HepG2 (cell line): ENCODE measurements around the gene SLC1A5. TPM values are rescaled to one million over a fixed set of nuclear protein-coding genes. Genes with fewer than 3 reads are reported as not detected.

Source experiments
- ATAC-seq: fragments of 200-7000 bp; cut with Tn5 transposase; 3 replicates; pipeline ENCODE4 v1.9.1; 2020; ENCODE audit warnings: mild to moderate bottlenecking, moderate library complexity
- Bru-seq: library from RNA; stranded (reverse); fragments of 400-500 nt; gene quantifications from one replicate; lab custom pipeline; 2021; lab: Mats Ljungman, UMichigan
- BruChase-seq, 2 experiments: library from RNA; stranded (reverse); fragments of 400-500 nt; gene quantifications; one replicate each; lab custom pipeline; 2021; lab: Mats Ljungman, UMichigan
- BruUV-seq: library from RNA; stranded (reverse); fragments of 400-500 nt; replicated peaks from 2 replicates; lab custom pipeline; 2021; lab: Mats Ljungman, UMichigan
- CTCF ChIA-PET: fragments of 300-600 bp; formaldehyde crosslinking; extraction: SDS; loops from one replicate; lab custom pipeline; 2021; ENCODE audit warnings: low total read pairs, inconsistent platforms, low intra/inter-chr PET ratio; lab: Yijun Ruan, JAX
- POLR2A ChIA-PET: fragments of 350-600 bp; sonication (Branson Sonifier 250); formaldehyde crosslinking; loops from one replicate; lab custom pipeline; 2020; ENCODE audit warnings: antibody characterized with exemption, inconsistent platforms; lab: Yijun Ruan, JAX
- DNase-seq: peaks from one replicate; pipeline ENCODE4 v3.0.0-alpha.2; 2015; ENCODE audit warnings: low spot score
- FAIRE-seq: peaks from 3 replicates; lab custom pipeline; 2011; peaks lifted over from hg19 to GRCh38; lab: Jason Lieb, UNC
- H2AFZ ChIP-seq: one replicate; pipeline ENCODE4 v1.6.1; 2011; ENCODE audit warnings: low read length, inconsistent platforms
- H3K27ac ChIP-seq: fragments of 300-600 bp; 3 replicates; pipeline ENCODE4 v1.8.0; 2011; ENCODE audit warnings: mixed run types, mild to moderate bottlenecking, mixed read lengths, low read length, inconsistent platforms; ENCODE audit not compliant: insufficient read depth; ENCODE audit errors: extremely low read length
- H3K27me3 ChIP-seq, 2 experiments: fragments of 200-600 bp in 1 of 2; 2 replicates in 1 of 2; 3 replicates in 1 of 2; pipeline versions ENCODE4 v1.6.0 to v1.8.0; 2011; ENCODE audit warnings: low read length in 2 of 2, mild to moderate bottlenecking in 2 of 2, moderate library complexity in 2 of 2, inconsistent platforms in 1 of 2; ENCODE audit not compliant: insufficient read depth in 2 of 2, control insufficient read depth in 1 of 2
- H3K36me3 ChIP-seq, 2 experiments: fragments of 200-600 bp in 1 of 2; replicated peaks in 1 of 2; 2 replicates in 1 of 2; 3 replicates in 1 of 2; pipeline versions ENCODE4 v1.5.1 to v1.8.0; 2011; ENCODE audit warnings: low read length in 2 of 2, inconsistent platforms in 1 of 2; ENCODE audit not compliant: insufficient read depth in 2 of 2, control insufficient read depth in 1 of 2
- H3K4me1 ChIP-seq: 2 replicates; pipeline ENCODE4 v1.5.1; 2012; ENCODE audit warnings: low read length, inconsistent platforms; ENCODE audit not compliant: insufficient read depth
- H3K4me2 ChIP-seq: 2 replicates; pipeline ENCODE4 v1.6.0; 2011; ENCODE audit warnings: low read depth, low read length, inconsistent platforms
- H3K4me3 ChIP-seq, 3 experiments: fragments of 200-600 bp in 1 of 3; sonication (generic), shearing (Covaris generic) in 1 of 3; replicated peaks in 1 of 3; 2 replicates each; pipeline ENCODE4 v1.5.1; 2011 to 2016; ENCODE audit warnings: low read length in 3 of 3, inconsistent platforms in 2 of 3, low read depth in 2 of 3, mild to moderate bottlenecking in 2 of 3, control low read depth in 1 of 3, mixed read lengths in 1 of 3; ENCODE audit not compliant: insufficient read depth in 1 of 3
- H3K79me2 ChIP-seq: one replicate; pipeline ENCODE4 v1.6.1; 2011; ENCODE audit warnings: low read length, inconsistent platforms; ENCODE audit not compliant: insufficient read depth
- H3K9ac ChIP-seq: 2 replicates; pipeline ENCODE4 v1.6.0; 2011; ENCODE audit warnings: mild to moderate bottlenecking, low read depth, low read length, inconsistent platforms; ENCODE audit not compliant: insufficient read depth
- H3K9me3 ChIP-seq: 2 replicates; pipeline ENCODE4 v1.5.1; 2012; ENCODE audit warnings: mild to moderate bottlenecking, low read length
- H4K20me1 ChIP-seq: 2 replicates; pipeline ENCODE4 v1.6.0; 2011; ENCODE audit warnings: inconsistent platforms, mild to moderate bottlenecking, low read length, moderate library complexity; ENCODE audit not compliant: insufficient read depth
- BCL6 ChIP-seq: IDR thresholded peaks from 2 replicates; pipeline ENCODE4 v1.6.1; 2016; ENCODE audit warnings: missing genetic modification reagents, missing compliant biosample characterization
- HOXD1 ChIP-seq: sonication (generic); formaldehyde crosslinking; IDR thresholded peaks from 2 replicates; pipeline ENCODE4 v1.5.0; 2020; ENCODE audit warnings: missing genetic modification reagents
- IRF2 ChIP-seq: IDR thresholded peaks from 2 replicates; pipeline ENCODE4 v1.6.1; 2018; ENCODE audit warnings: missing genetic modification reagents, missing compliant biosample characterization
- MATR3 ChIP-seq: sonication (generic); formaldehyde crosslinking; IDR thresholded peaks from 2 replicates; pipeline ENCODE4 v1.4.0; 2020; ENCODE audit warnings: missing genetic modification reagents
- SMAD3 ChIP-seq: sonication (generic); formaldehyde crosslinking; IDR thresholded peaks from 2 replicates; pipeline ENCODE4 v1.4.0; 2020; ENCODE audit warnings: missing genetic modification reagents
- SP140L ChIP-seq: sonication (generic); formaldehyde crosslinking; IDR thresholded peaks from 2 replicates; pipeline ENCODE4 v1.4.0; 2020; ENCODE audit warnings: missing genetic modification reagents, borderline replicate concordance
- ZNF543 ChIP-seq: sonication (generic); formaldehyde crosslinking; IDR thresholded peaks from 2 replicates; pipeline ENCODE4 v1.4.0; 2020; ENCODE audit warnings: mild to moderate bottlenecking, missing genetic modification reagents
- ZNF615 ChIP-seq: sonication (generic); formaldehyde crosslinking; IDR thresholded peaks from 2 replicates; pipeline ENCODE4 v1.5.0; 2020; ENCODE audit warnings: mild to moderate bottlenecking, missing genetic modification reagents, borderline replicate concordance
- WGBS: methylation state at CpG from one replicate; pipeline ENCODE4 v1.1.6; 2017; ENCODE audit warnings: low lambda C conversion rate; 5-methylcytosine and 5-hydroxymethylcytosine counted together
- in situ Hi-C: cut with HindIII; loops from 2 replicates; pipeline ENCODE4 v1.10.0; 2017; ENCODE audit warnings: low pct_unique_long_range_greater_than_20kb; ENCODE audit not compliant: extremely low pct_ligation_motif_present
- intact Hi-C: fragments of 100-400 bp; cut with micrococcal nuclease; formaldehyde crosslinking; loops from one replicate; pipeline ENCODE4 v1.10.0; 2022; ENCODE audit not compliant: unreplicated experiment
- long read RNA-seq, 2 experiments: library from RNA in 1 of 2; library from polyadenylated mRNA in 1 of 2; stranded (forward) in 1 of 2; unstranded in 1 of 2; transcript quantifications; one replicate each; pipeline ENCODE4 v2.0.0, GENCODE V29; 2019 to 2022
- polyA minus RNA-seq, 3 experiments: library from RNA; depleted of rRNA, polyadenylated mRNA; stranded (reverse); fragments of >200 nt; gene quantifications; 2 replicates each; pipeline ENCODE4 v1.2.3, GENCODE V29; 2011; ENCODE audit warnings: low replicate concordance in 1 of 3
- polyA plus RNA-seq, 8 experiments: library from polyadenylated mRNA; depleted of rRNA in 3 of 8; stranded (reverse) in 7 of 8; unstranded in 1 of 8; fragments of >200 nt; fragmentation: Illumina TruSeq in 4 of 8; extraction: Trizol in 4 of 8; gene quantifications; 2 replicates each; pipeline versions ENCODE4 v1.2.1 to v1.2.3, GENCODE V29; 2011 to 2016; ENCODE audit warnings: low read depth in 4 of 8, missing spikeins in 1 of 8, mixed read lengths in 1 of 8; ENCODE audit not compliant: insufficient read depth in 1 of 8
- total RNA-seq, 5 experiments: library from RNA; depleted of rRNA; stranded (reverse); fragments of >200 nt; fragmentation: Illumina TruSeq; extraction: Trizol; gene quantifications; 2 replicates each; pipeline ENCODE4 v1.2.3, GENCODE V29; 2016; ENCODE audit warnings: low read depth in 1 of 5
- TF ChIP-seq, protein P1 (sequence below): sonication (generic); formaldehyde crosslinking; IDR thresholded peaks from 2 replicates; pipeline ENCODE4 v1.4.0; 2020; ENCODE audit warnings: missing genetic modification reagents, borderline replicate concordance
- TF ChIP-seq, protein P2 (sequence below): sonication (generic); formaldehyde crosslinking; IDR thresholded peaks from 2 replicates; pipeline ENCODE4 v1.4.0; 2020; ENCODE audit warnings: mild to moderate bottlenecking, missing genetic modification reagents, borderline replicate concordance

The SLC1A5 gene
- total RNA-seq (2016; rRNA removed; fragmentation: Illumina TruSeq; extraction: Trizol) (62.9 and 120 TPM in 2 replicates), polyA plus RNA-seq (2011; rRNA removed) (159 and 209 TPM in 2 replicates), polyA minus RNA-seq (2011; rRNA and poly(A)+ RNA removed; ENCODE audit: low replicate concordance) (282 and 502 TPM in 2 replicates), Bru-seq, nascent RNA (percentile 91 among the genes with signal in this experiment), BruChase-seq, experiment 1, labeled RNA remaining after a 6-hour chase (percentile 99 among the genes with signal in this experiment), BruChase-seq, experiment 2, labeled RNA remaining after a 2-hour chase (percentile 97 among the genes with signal in this experiment)
- total RNA-seq (2016; cell fraction: cytosol; rRNA removed; fragmentation: Illumina TruSeq; extraction: Trizol; ENCODE audit: low read depth), result 32.1 and 33.8 TPM in 2 replicates
- 60.0 and 120 TPM in 2 replicates for total RNA-seq (2016; cell fraction: insoluble cytoplasmic fraction; rRNA removed; fragmentation: Illumina TruSeq; extraction: Trizol)
- total RNA-seq (2016; cell fraction: membrane; rRNA removed; fragmentation: Illumina TruSeq; extraction: Trizol), result 66.6 and 68.6 TPM in 2 replicates
- total RNA-seq (2016; cell fraction: nucleus; rRNA removed; fragmentation: Illumina TruSeq; extraction: Trizol), result 104 and 128 TPM in 2 replicates
- 144 and 165 TPM in 2 replicates for polyA plus RNA-seq (2011; cell fraction: cytosol; rRNA removed)
- polyA plus RNA-seq (2011; cell fraction: nucleus; rRNA removed), result 113 and 131 TPM in 2 replicates
- polyA plus RNA-seq (2012), result 119 and 235 TPM in 2 replicates
- polyA plus RNA-seq (2016; cell fraction: cytosol; fragmentation: Illumina TruSeq; extraction: Trizol; ENCODE audit: low read depth), result 34.6 and 34.8 TPM in 2 replicates
- 74.0 and 78.9 TPM in 2 replicates for polyA plus RNA-seq (2016; cell fraction: insoluble cytoplasmic fraction; fragmentation: Illumina TruSeq; extraction: Trizol; ENCODE audit: low read depth)
- 51.1 and 55.4 TPM in 2 replicates for polyA plus RNA-seq (2016; cell fraction: membrane; fragmentation: Illumina TruSeq; extraction: Trizol; ENCODE audit: low read depth)
- 197 and 219 TPM in 2 replicates for polyA plus RNA-seq (2016; cell fraction: nucleus; fragmentation: Illumina TruSeq; extraction: Trizol; ENCODE audit: insufficient read depth, low read depth)
- 101 and 104 TPM in 2 replicates for polyA minus RNA-seq (2011; cell fraction: cytosol; rRNA and poly(A)+ RNA removed)
- polyA minus RNA-seq (2011; cell fraction: nucleus; rRNA and poly(A)+ RNA removed), result 52.3 and 68.3 TPM in 2 replicates
- long read RNA-seq, experiment 1, transcript SLC1A5-203 (8 exons, 2,882 nt), result major isoform, 101 of 168 reads
- long read RNA-seq, experiment 1, transcript SLC1A5-205 (7 exons, 2,031 nt), result minor isoform, 22 of 168 reads
- long read RNA-seq, experiment 1, partial matches to known transcripts, result 36 of 168 reads
- long read RNA-seq, experiment 1, other reads (novel, unspliced or antisense), result 6 of 168 reads
- long read RNA-seq, experiment 2, transcript SLC1A5-205 (7 exons, 2,031 nt), result minor isoform, 70 of 1,215 reads
- long read RNA-seq, experiment 2, transcript SLC1A5-203 (8 exons, 2,882 nt), result major isoform, 665 of 1,215 reads
- long read RNA-seq, experiment 2, transcript SLC1A5-202 (7 exons, 1,872 nt), result minor isoform, 5 of 1,215 reads
- long read RNA-seq, experiment 2, partial matches to known transcripts, result 346 of 1,215 reads
- long read RNA-seq, experiment 2, other reads (novel, unspliced or antisense), result 126 of 1,215 reads

DNA sequence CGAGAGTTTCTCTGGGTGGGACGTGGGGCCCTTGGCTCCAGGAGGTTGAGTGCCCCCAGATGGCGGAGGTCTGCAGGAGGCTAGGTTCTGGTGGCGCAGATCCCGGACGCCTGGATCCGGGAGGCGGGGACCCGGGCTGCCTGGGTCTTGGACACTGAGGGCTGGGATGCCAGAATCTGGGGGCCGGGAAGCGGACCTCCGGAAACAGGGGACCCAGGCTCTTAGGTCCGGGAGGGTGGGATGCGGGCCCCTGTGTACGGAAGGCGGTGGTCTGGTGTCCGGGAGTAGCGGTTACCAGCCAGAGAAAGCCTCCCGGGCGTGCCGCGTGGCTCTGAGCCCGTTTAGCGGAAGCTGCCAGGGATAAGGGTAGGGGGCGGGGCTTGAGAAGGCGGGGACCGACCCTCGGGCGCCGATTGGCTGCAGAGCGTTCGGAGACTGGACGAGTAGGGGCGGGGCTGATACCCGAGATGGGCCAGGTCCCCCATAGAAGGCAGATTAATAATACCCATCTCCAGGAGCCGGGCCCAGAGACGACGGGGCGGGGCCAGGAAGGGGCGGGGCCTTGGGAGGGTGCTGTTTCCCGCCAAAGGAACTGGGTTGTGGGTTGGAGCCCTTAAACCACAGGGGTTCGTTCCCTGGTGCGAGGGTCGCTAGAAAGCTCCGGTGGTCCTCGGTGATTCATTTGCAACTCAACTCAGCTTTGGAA lies at the start of gene SLC1A5:
SLC1A5 (minus strand) TSS at position 333 of the 706 bp plus-strand sequence. CDS start 629 bp downstream, outside the sequence.
- intact Hi-C loops (no loop called here), in situ Hi-C loops (no loop called here)
- peaks cover 15% of the 10 kb centered on the region for H4K20me1 ChIP-seq
- no TSS peak for BruUV-seq
- DNase-seq (peak; percentile 92), FAIRE-seq (peak; percentile 60), ATAC-seq (peak; percentile 71)
- H3K4me2 ChIP-seq, result peak within 1 kb of the TSS; percentile 99
- peaks cover 52% of the 10 kb centered on the region for H3K4me1 ChIP-seq
- no peaks in the 10 kb centered on the region for H3K9me3 ChIP-seq
- WGBS, result 8% methylated on average over 9 of the region's 46 CpGs
- ChIA-PET POLR2A (interaction anchor here (0.6 to 5.9 kb wide), 31 partner anchors 9 to 1071 kb away, joined by 3 to 66 read pairs (median 5); partner anchors contain the start of genes AP2S1, ARHGAP35, CALM3 and CCDC9), CTCF (no interaction called here)
- peaks cover 6 to 10% of the 10 kb centered on the region in 2 experiments for H3K36me3 ChIP-seq
- H3K4me3 ChIP-seq, result peak within 1 kb of the TSS; percentile 87 to 100 (median 98)
- peak within 1 kb of the TSS; percentile 95 for H3K9ac ChIP-seq
- no peak within 1 kb of the TSS for H2AFZ ChIP-seq
- H3K79me2 ChIP-seq, result peaks cover 49% of the 10 kb centered on the region
- H3K27ac ChIP-seq, result peak within 1 kb of the TSS; percentile 82
- no peaks in the 10 kb centered on the region; a peak in 1 of 5 replicates for H3K27me3 ChIP-seq
- no peak for TF ChIP-seq MATR3 (CRISPR knock-in tag)
- peak; percentile 65; the same call in 1 of the 2 replicates for TF ChIP-seq ZNF543
- TF ChIP-seq BCL6 (CRISPR knock-in tag), result peak; percentile 45; the same call in 1 of the 2 replicates
- TF ChIP-seq ZNF615 (CRISPR knock-in tag), result no peak
- no peak for TF ChIP-seq HOXD1 (CRISPR knock-in tag)
- TF ChIP-seq, protein P1, sequence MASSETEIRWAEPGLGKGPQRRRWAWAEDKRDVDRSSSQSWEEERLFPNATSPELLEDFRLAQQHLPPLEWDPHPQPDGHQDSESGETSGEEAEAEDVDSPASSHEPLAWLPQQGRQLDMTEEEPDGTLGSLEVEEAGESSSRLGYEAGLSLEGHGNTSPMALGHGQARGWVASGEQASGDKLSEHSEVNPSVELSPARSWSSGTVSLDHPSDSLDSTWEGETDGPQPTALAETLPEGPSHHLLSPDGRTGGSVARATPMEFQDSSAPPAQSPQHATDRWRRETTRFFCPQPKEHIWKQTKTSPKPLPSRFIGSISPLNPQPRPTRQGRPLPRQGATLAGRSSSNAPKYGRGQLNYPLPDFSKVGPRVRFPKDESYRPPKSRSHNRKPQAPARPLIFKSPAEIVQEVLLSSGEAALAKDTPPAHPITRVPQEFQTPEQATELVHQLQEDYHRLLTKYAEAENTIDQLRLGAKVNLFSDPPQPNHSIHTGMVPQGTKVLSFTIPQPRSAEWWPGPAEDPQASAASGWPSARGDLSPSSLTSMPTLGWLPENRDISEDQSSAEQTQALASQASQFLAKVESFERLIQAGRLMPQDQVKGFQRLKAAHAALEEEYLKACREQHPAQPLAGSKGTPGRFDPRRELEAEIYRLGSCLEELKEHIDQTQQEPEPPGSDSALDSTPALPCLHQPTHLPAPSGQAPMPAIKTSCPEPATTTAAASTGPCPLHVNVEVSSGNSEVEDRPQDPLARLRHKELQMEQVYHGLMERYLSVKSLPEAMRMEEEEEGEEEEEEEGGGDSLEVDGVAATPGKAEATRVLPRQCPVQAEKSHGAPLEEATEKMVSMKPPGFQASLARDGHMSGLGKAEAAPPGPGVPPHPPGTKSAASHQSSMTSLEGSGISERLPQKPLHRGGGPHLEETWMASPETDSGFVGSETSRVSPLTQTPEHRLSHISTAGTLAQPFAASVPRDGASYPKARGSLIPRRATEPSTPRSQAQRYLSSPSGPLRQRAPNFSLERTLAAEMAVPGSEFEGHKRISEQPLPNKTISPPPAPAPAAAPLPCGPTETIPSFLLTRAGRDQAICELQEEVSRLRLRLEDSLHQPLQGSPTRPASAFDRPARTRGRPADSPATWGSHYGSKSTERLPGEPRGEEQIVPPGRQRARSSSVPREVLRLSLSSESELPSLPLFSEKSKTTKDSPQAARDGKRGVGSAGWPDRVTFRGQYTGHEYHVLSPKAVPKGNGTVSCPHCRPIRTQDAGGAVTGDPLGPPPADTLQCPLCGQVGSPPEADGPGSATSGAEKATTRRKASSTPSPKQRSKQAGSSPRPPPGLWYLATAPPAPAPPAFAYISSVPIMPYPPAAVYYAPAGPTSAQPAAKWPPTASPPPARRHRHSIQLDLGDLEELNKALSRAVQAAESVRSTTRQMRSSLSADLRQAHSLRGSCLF, result no peak
- peak; percentile 72 for TF ChIP-seq IRF2 (CRISPR knock-in tag)
- TF ChIP-seq SMAD3, result peak; percentile 68; the same call in 1 of the 2 replicates
- TF ChIP-seq SP140L (CRISPR knock-in tag), result no peak; the same call in 1 of the 2 replicates
- TF ChIP-seq, protein P2, sequence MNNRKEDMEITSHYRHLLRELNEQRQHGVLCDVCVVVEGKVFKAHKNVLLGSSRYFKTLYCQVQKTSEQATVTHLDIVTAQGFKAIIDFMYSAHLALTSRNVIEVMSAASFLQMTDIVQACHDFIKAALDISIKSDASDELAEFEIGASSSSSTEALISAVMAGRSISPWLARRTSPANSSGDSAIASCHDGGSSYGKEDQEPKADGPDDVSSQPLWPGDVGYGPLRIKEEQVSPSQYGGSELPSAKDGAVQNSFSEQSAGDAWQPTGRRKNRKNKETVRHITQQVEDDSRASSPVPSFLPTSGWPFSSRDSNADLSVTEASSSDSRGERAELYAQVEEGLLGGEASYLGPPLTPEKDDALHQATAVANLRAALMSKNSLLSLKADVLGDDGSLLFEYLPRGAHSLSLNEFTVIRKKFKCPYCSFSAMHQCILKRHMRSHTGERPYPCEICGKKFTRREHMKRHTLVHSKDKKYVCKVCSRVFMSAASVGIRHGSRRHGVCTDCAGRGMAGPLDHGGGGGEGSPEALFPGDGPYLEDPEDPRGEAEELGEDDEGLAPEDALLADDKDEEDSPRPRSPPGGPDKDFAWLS (CRISPR knock-in tag), result no peak
